HL-60 (cell line): ENCODE results near the gene FHL2.

Experiments
- CTCF ChIP-seq: IDR thresholded peaks from one replicate; pipeline ENCODE4 v1.5.1; 2011; ENCODE audit warnings: low read length, control low read depth, inconsistent platforms; ENCODE audit not compliant: insufficient read depth
- SPI1 ChIP-seq: IDR thresholded peaks from 2 replicates; pipeline ENCODE4 v1.6.1; 2012; ENCODE audit warnings: low read depth, mild to moderate bottlenecking, borderline replicate concordance
- TF ChIP-seq, protein P1 (sequence below): IDR thresholded peaks from 2 replicates; pipeline ENCODE4 v1.6.1; 2012; ENCODE audit warnings: low read depth; ENCODE audit not compliant: insufficient replicate concordance

GRCh38 chr2:105338020-105338385 lies 60.8 kb downstream of the FHL2 start:
- TF ChIP-seq CTCF (no peak), SPI1 (no peak)
- TF ChIP-seq, protein P1, sequence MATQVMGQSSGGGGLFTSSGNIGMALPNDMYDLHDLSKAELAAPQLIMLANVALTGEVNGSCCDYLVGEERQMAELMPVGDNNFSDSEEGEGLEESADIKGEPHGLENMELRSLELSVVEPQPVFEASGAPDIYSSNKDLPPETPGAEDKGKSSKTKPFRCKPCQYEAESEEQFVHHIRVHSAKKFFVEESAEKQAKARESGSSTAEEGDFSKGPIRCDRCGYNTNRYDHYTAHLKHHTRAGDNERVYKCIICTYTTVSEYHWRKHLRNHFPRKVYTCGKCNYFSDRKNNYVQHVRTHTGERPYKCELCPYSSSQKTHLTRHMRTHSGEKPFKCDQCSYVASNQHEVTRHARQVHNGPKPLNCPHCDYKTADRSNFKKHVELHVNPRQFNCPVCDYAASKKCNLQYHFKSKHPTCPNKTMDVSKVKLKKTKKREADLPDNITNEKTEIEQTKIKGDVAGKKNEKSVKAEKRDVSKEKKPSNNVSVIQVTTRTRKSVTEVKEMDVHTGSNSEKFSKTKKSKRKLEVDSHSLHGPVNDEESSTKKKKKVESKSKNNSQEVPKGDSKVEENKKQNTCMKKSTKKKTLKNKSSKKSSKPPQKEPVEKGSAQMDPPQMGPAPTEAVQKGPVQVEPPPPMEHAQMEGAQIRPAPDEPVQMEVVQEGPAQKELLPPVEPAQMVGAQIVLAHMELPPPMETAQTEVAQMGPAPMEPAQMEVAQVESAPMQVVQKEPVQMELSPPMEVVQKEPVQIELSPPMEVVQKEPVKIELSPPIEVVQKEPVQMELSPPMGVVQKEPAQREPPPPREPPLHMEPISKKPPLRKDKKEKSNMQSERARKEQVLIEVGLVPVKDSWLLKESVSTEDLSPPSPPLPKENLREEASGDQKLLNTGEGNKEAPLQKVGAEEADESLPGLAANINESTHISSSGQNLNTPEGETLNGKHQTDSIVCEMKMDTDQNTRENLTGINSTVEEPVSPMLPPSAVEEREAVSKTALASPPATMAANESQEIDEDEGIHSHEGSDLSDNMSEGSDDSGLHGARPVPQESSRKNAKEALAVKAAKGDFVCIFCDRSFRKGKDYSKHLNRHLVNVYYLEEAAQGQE, result no peak
